ENCODE measurements around the gene BRI3. TPM values are rescaled to one million over a fixed set of nuclear protein-coding genes. Genes with fewer than 3 reads are reported as not detected.

The BRI3 gene
- total RNA-seq, 2 donors from 2014 or later, result 55.6 to 61.1 TPM

DNA sequence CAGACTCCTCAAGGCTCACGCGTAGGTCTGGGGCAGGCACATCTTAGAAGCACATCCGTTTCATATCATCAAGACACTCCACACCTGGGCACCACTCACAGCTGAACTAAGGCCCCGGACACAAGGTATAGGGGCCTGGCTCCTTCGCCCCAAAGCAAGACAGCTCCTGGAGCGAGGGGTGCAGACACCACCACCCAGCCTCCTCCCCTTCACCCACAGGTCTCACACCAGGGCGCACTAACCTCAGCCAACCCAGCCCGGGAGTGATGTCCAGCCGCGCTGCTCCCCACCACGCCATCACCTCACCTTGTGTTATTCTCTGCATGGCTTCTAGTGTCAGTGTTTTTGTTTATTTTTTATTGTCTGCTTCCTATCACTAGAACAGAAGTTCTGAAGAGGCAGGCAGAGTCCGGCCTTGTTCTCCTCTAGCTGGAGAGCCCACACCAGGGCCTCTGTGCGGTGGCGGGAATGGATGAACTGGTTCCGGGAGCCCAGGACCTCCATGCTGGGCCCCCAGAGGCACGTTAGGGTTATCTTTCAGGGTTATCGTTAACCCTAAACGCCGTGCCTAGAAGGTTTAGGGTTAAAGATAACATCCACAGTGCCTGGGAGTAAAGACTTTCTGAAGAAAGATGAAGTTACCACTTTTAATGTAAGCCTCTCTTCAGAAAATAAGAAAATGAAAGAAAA is 21.8 kb downstream of the BRI3 start:
- Histone ChIP-seq H3K27ac (no peak overlapping the region), H3K27me3 (no peaks in the 10 kb centered on the region), H3K9me3 (no peaks in the 10 kb centered on the region), H3K4me1 (no peaks in the 10 kb centered on the region), H3K36me3 (peaks cover 5% of the 10 kb centered on the region), H3K4me3 (no peak overlapping the region)
- TF ChIP-seq, protein P1, sequence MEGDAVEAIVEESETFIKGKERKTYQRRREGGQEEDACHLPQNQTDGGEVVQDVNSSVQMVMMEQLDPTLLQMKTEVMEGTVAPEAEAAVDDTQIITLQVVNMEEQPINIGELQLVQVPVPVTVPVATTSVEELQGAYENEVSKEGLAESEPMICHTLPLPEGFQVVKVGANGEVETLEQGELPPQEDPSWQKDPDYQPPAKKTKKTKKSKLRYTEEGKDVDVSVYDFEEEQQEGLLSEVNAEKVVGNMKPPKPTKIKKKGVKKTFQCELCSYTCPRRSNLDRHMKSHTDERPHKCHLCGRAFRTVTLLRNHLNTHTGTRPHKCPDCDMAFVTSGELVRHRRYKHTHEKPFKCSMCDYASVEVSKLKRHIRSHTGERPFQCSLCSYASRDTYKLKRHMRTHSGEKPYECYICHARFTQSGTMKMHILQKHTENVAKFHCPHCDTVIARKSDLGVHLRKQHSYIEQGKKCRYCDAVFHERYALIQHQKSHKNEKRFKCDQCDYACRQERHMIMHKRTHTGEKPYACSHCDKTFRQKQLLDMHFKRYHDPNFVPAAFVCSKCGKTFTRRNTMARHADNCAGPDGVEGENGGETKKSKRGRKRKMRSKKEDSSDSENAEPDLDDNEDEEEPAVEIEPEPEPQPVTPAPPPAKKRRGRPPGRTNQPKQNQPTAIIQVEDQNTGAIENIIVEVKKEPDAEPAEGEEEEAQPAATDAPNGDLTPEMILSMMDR (IDR thresholded peaks at IDR 0.05), result no peak
- DNase-seq (ENCODE audit: low spot score), result no peak

DNA sequence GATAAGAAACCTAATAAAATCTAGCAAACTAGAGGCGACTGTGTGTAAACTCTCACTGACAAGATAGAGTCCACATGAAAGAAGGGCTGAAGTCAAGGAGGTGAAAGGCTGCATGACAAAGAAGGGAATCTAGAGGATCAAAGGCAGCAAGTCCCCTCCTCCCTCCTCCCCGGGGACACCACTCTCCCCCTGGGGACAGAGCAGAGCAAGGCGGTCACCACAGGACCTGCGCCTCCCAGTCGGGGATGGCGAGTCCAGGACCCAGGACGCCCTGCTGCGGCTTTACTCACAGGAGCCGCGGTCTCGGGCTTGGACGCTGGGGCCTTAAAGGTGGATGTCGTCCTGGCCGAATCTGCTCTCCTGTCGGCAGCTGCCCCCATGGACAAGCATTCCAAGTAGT is 22.4 kb downstream of the BRI3 start:
- Histone ChIP-seq H3K9me3 (no peaks in the 10 kb centered on the region), H3K4me3 (no peak overlapping the region), H3K36me3 (peaks cover 11% of the 10 kb centered on the region), H3K4me1 (no peaks in the 10 kb centered on the region), H3K27ac (no peak overlapping the region), H3K27me3 (no peaks in the 10 kb centered on the region)
- no peak for DNase-seq (ENCODE audit: low spot score)
- TF ChIP-seq, protein P1 (IDR thresholded peaks at IDR 0.05), result no peak

DNA sequence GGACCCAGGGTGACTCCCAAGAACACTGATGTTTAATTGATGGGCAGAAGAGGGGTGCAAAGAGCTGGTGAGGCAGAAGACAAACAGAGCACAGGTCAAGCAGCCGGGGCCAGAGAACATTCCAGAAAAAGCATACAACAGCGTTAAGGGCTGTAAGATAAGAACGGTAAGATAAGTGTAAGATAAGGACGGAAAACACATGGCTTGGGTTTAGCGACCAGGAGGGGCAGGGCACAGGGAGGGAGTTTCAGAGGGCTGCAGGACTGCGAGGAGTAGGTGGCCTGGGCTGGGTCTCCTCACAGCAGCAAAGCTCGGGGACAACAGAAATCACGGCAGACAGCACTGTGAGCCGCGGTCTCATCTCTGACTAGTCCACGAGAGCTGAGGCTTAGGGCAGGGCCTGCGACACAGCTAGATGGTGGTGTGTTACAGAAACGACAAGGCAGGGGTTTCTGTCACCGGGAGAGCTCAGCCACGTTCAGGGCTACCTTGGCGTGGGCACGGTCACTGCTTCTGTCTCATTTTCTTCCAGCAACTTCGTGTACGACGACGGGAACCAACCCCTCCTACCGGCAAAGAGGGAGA is 24.6 kb downstream of the BRI3 start:
- TF ChIP-seq, protein P1 (IDR thresholded peaks at IDR 0.05), result no peak
- H3K4me1 ChIP-seq, result no peaks in the 10 kb centered on the region
- H3K27ac ChIP-seq, result no peak overlapping the region
- H3K27me3 ChIP-seq, result no peaks in the 10 kb centered on the region
- no peak for DNase-seq (ENCODE audit: low spot score)
- H3K36me3 ChIP-seq, result peaks cover 12% of the 10 kb centered on the region
- no peaks in the 10 kb centered on the region for H3K9me3 ChIP-seq
- no peak overlapping the region for H3K4me3 ChIP-seq

DNA sequence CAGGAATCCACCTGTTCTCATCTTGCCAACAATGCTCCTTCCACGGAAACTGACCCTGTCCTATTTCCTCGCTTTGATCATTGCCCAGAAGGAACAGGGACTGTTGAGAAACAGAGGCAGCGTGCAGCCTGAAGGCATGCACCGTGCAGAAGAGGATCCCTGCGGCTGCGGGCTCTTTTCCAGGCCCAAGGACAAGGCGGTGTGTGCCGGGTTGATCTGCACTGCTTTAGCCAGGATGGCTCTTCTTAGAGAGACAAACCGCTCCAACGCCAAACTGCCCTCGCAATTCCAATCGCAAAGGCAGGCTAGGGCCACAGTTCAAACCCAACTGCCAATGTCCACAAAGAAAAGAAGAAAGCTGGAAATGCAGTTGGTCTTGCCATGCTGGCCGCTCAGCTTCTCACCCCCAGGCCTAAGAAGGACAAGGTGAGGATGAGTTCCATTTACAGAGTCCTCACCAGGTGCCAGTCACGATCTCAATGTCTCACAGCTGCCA is 26.5 kb downstream of the BRI3 start:
- no peaks in the 10 kb centered on the region for H3K9me3 ChIP-seq
- H3K4me1 ChIP-seq, result no peaks in the 10 kb centered on the region
- TF ChIP-seq, protein P1 (IDR thresholded peaks at IDR 0.05), result no peak
- no peak overlapping the region for H3K27ac ChIP-seq
- H3K27me3 ChIP-seq, result no peaks in the 10 kb centered on the region
- no peak overlapping the region for H3K4me3 ChIP-seq
- H3K36me3 ChIP-seq, result peaks cover 12% of the 10 kb centered on the region
- DNase-seq (ENCODE audit: low spot score), result no peak

DNA sequence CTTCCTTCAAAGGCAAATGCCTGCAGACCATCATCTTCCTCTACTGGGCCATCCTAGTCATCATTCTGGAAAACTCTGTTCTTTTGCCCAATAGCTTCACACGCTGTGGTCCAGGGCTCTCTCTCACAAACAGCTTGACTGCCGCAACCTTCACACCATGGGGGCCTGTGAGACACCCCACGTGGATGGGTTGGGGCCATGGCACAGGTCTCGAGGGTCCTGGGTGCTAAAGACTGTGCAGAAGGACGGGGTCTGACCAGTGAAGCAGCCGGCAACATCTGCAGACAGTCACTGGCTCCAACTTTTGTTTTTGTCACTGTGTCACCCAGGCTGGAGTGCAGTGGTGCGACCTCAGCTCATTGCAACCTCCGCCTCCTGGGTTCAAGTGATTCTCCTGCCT is 28.1 kb downstream of the BRI3 start:
- Histone ChIP-seq H3K4me1 (no peaks in the 10 kb centered on the region), H3K9me3 (no peaks in the 10 kb centered on the region), H3K36me3 (peaks cover 12% of the 10 kb centered on the region), H3K27ac (no peak overlapping the region), H3K4me3 (no peak overlapping the region), H3K27me3 (no peaks in the 10 kb centered on the region)
- TF ChIP-seq, protein P1 (IDR thresholded peaks at IDR 0.05), result no peak
- no peak for DNase-seq (ENCODE audit: low spot score)
